Measurements from ENCODE around the gene AGAP3.

DNA sequence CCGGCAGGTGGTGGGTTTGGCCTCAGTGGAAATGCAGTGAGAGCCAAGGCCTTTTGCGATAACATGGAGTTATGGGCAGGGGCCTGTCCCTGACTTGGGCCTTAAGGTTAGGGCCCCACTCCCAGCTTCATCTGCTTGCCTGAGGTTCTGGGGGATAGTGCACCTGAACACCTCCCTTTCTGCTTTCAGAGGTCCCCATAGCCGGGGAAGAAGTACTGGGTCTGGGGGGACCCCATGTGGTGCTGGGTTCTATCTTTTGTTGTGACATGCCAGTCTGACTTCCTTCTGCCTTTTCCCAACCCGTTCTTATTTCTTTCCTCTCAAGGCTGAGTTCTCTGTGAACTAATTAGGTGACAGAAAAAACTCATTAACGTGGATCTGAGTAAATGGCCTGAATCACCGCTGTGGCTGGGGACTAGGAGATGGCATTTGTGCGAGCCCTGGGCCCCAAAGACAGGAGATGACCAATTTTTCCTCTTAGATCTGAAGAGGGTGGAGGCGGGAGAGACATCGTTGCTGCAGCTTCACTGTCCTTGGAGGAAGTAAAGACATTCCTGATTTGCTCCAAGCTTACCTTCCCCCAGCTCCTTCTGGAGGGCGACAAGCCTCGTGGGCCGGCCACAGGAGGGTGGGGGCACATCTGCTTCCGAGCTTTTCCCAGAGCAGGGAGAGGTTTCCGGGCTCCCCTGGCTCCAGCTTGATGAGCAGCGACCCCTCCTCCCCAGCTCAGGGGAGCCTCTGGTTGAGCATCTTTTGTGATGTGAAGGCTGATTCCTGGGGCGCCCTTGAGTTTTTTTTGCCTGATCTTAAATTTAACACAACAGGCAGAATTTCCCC is 2.0 kb downstream of the AGAP3 start:
- TF ChIP-seq, protein P1, sequence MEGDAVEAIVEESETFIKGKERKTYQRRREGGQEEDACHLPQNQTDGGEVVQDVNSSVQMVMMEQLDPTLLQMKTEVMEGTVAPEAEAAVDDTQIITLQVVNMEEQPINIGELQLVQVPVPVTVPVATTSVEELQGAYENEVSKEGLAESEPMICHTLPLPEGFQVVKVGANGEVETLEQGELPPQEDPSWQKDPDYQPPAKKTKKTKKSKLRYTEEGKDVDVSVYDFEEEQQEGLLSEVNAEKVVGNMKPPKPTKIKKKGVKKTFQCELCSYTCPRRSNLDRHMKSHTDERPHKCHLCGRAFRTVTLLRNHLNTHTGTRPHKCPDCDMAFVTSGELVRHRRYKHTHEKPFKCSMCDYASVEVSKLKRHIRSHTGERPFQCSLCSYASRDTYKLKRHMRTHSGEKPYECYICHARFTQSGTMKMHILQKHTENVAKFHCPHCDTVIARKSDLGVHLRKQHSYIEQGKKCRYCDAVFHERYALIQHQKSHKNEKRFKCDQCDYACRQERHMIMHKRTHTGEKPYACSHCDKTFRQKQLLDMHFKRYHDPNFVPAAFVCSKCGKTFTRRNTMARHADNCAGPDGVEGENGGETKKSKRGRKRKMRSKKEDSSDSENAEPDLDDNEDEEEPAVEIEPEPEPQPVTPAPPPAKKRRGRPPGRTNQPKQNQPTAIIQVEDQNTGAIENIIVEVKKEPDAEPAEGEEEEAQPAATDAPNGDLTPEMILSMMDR (IDR thresholded peaks at IDR 0.05; ENCODE audit: low read depth, low read length): no peak
- TF ChIP-seq EZH2phosphoT487 (IDR thresholded peaks at IDR 0.05; ENCODE audit: low read depth): no peak

All from OCI-LY3 (cell line).